HG02610 (cell line): ENCODE results near the gene PRKN.

ENCODE experiments used
- ATAC-seq: cut with Tn5 transposase; IDR thresholded peaks from one replicate; pipeline ENCODE4 v1.9.1; 2021; ENCODE audit warnings: mild to moderate bottlenecking, moderate library complexity; ENCODE audit not compliant: unreplicated experiment

PRKN gene

GRCh38 chr6:161378115-161378514 lies 1349.5 kb downstream of the PRKN start:
- ATAC-seq: no peak

- ATAC-seq: no peak
Measured at GRCh38 chr6:161377116-161377515, 1350.5 kb downstream of the PRKN start.

GRCh38 chr6:161376367-161376766 lies 1351.2 kb downstream of the PRKN start:
- no peak for ATAC-seq

GRCh38 chr6:161374971-161375873 lies 1352.3 kb downstream of the PRKN start:
- no peak for ATAC-seq

- peak; percentile 46 for ATAC-seq
Measured at GRCh38 chr6:161373905-161374451, 1353.6 kb downstream of the PRKN start.

- ATAC-seq: no peak
Measured at GRCh38 chr6:161372422-161372793, 1355.2 kb downstream of the PRKN start.

GRCh38 chr6:161370880-161371279 lies 1356.7 kb downstream of the PRKN start:
- peak; percentile 85 for ATAC-seq

- ATAC-seq: no peak
Measured at GRCh38 chr6:161369339-161369738, 1358.2 kb downstream of the PRKN start.

- no peak for ATAC-seq
Measured at GRCh38 chr6:161368514-161368913, 1359.1 kb downstream of the PRKN start.

- ATAC-seq: no peak
Measured at GRCh38 chr6:161367472-161367871, 1360.1 kb downstream of the PRKN start.

- ATAC-seq: no peak
Measured at GRCh38 chr6:161366301-161366923, 1361.2 kb downstream of the PRKN start.

- no peak for ATAC-seq
Measured at GRCh38 chr6:161365633-161366032, 1361.9 kb downstream of the PRKN start.

GRCh38 chr6:161363286-161363685 lies 1364.3 kb downstream of the PRKN start:
- ATAC-seq: no peak

GRCh38 chr6:161362266-161362665 lies 1365.3 kb downstream of the PRKN start:
- no peak for ATAC-seq

GRCh38 chr6:161361529-161361928 lies 1366.0 kb downstream of the PRKN start:
- no peak for ATAC-seq

GRCh38 chr6:161360520-161360919 lies 1367.0 kb downstream of the PRKN start:
- ATAC-seq: no peak

GRCh38 chr6:161359618-161359945 lies 1368.0 kb downstream of the PRKN start:
- no peak for ATAC-seq

GRCh38 chr6:161356167-161356854 lies 1371.3 kb downstream of the PRKN start:
- no peak for ATAC-seq

GRCh38 chr6:161355696-161356095 lies 1371.9 kb downstream of the PRKN start:
- no peak for ATAC-seq

GRCh38 chr6:161354956-161355355 lies 1372.6 kb downstream of the PRKN start:
- no peak for ATAC-seq

GRCh38 chr6:161354276-161354840 lies 1373.2 kb downstream of the PRKN start:
- no peak for ATAC-seq
